Measurements from ENCODE around the gene SKIC2.

DNA sequence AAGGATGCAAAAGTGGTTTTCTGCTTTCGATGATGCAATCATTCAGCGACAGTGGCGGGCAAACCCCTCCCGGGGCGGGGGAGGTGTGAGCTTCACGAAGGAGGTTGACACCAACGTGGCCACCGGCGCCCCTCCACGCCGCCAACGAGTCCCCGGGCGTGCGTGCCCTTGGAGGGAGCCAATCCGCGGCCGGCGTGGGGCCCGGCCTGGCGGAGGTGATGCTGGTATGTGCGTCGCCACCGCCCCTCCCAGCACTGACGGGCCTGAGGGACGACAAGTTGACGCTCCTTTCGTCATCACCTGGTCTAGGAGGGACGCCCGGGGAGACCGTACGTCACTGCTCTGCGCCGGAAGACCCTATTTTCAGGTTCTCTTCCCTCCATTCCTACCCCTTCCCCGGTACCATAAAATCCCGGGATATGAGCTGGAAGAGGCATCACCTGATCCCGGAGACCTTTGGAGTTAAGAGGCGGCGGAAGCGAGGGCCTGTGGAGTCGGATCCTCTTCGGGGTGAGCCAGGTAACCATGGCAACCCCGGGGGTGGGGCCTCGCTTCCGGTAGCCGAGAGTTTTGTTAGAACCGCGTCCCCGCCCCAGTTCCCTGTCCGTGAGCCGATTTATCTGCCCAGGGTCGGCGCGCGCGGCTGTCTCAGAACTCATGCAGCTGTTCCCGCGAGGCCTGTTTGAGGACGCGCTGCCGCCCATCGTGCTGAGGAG, 13.2 kb downstream of the SKIC2 start, which contains the start of gene DXO:
- TF ChIP-seq CTCF (IDR thresholded peaks at IDR 0.05 in 2 of 3, conservative IDR thresholded peaks at IDR 0.05 in 1 of 3; ENCODE audit: borderline replicate concordance in 1 of 3, insufficient read depth in 1 of 3, low read depth in 2 of 3, low read length in 2 of 3), result no peak
- peak; percentile 94; the same call in 1 of the 2 replicates for TF ChIP-seq ELF1 (IDR thresholded peaks at IDR 0.05; ENCODE audit: borderline replicate concordance, low read depth)
- TF ChIP-seq SIN3A (IDR thresholded peaks at IDR 0.05; ENCODE audit: low read depth), result no peak
- no peak for TF ChIP-seq EZH2phosphoT487 (IDR thresholded peaks at IDR 0.05; ENCODE audit: borderline replicate concordance)
- TF ChIP-seq EZH2 (IDR thresholded peaks at IDR 0.05), result no peak
- TF ChIP-seq SP1 (IDR thresholded peaks at IDR 0.05; ENCODE audit: low read depth), result peak; percentile 79; the same call in 1 of the 2 replicates
- TF ChIP-seq POLR2A (IDR thresholded peaks at IDR 0.05; ENCODE audit: borderline replicate concordance, extremely low read depth, insufficient read depth, insufficient read length), result no peak
- peak; percentile 38 for TF ChIP-seq ZFX (IDR thresholded peaks at IDR 0.05)
- TF ChIP-seq TCF7L2 (IDR thresholded peaks at IDR 0.05; ENCODE audit: borderline replicate concordance, extremely low read depth, insufficient read depth, insufficient read length), result peak; percentile 54
- TF ChIP-seq, protein P1, sequence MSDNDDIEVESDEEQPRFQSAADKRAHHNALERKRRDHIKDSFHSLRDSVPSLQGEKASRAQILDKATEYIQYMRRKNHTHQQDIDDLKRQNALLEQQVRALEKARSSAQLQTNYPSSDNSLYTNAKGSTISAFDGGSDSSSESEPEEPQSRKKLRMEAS (IDR thresholded peaks at IDR 0.05), result peak; percentile 89
- TF ChIP-seq RAD21 (IDR thresholded peaks at IDR 0.05; ENCODE audit: low read depth), result no peak
- TF ChIP-seq, protein P2, sequence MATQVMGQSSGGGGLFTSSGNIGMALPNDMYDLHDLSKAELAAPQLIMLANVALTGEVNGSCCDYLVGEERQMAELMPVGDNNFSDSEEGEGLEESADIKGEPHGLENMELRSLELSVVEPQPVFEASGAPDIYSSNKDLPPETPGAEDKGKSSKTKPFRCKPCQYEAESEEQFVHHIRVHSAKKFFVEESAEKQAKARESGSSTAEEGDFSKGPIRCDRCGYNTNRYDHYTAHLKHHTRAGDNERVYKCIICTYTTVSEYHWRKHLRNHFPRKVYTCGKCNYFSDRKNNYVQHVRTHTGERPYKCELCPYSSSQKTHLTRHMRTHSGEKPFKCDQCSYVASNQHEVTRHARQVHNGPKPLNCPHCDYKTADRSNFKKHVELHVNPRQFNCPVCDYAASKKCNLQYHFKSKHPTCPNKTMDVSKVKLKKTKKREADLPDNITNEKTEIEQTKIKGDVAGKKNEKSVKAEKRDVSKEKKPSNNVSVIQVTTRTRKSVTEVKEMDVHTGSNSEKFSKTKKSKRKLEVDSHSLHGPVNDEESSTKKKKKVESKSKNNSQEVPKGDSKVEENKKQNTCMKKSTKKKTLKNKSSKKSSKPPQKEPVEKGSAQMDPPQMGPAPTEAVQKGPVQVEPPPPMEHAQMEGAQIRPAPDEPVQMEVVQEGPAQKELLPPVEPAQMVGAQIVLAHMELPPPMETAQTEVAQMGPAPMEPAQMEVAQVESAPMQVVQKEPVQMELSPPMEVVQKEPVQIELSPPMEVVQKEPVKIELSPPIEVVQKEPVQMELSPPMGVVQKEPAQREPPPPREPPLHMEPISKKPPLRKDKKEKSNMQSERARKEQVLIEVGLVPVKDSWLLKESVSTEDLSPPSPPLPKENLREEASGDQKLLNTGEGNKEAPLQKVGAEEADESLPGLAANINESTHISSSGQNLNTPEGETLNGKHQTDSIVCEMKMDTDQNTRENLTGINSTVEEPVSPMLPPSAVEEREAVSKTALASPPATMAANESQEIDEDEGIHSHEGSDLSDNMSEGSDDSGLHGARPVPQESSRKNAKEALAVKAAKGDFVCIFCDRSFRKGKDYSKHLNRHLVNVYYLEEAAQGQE (IDR thresholded peaks at IDR 0.05; ENCODE audit: low read depth), result no peak
- peak; percentile 29; the same call in 1 of the 2 replicates for TF ChIP-seq POLR2AphosphoS5 (IDR thresholded peaks at IDR 0.05; ENCODE audit: low read depth, low read length)

Measured in HCT116 (cell line).